HG02943 (cell line): ENCODE results near the gene HOOK1.
"Not testable (repeated sequence)": the region's sequence is repeated elsewhere in the genome, so short reads cannot be mapped to it uniquely, and the experiment has no call there.

Experiments used
- ATAC-seq: cut with Tn5 transposase; IDR thresholded peaks from one replicate; pipeline ENCODE4 v1.9.1; 2021; ENCODE audit warnings: mild to moderate bottlenecking, low read depth, moderate library complexity; ENCODE audit not compliant: unreplicated experiment

HOOK1 gene

GRCh38 chr1:59880735-59881134 is 66.0 kb downstream of the HOOK1 start:
- ATAC-seq: no peak

- ATAC-seq: no peak
These were observed 70.5 kb downstream of the HOOK1 start for GRCh38 chr1:59885160-59885832.

GRCh38 chr1:59892841-59893811 is 78.4 kb downstream of the HOOK1 start:
- no peak for ATAC-seq

- no peak for ATAC-seq
These were observed 82.4 kb downstream of the HOOK1 start for GRCh38 chr1:59897165-59897564.

- ATAC-seq: no peak
These were observed 84.2 kb downstream of the HOOK1 start for GRCh38 chr1:59898927-59899326.

- ATAC-seq: no peak
These were observed 85.9 kb downstream of the HOOK1 start for GRCh38 chr1:59900640-59901039.

- ATAC-seq: no peak
These were observed 87.1 kb downstream of the HOOK1 start for GRCh38 chr1:59901770-59902388.

GRCh38 chr1:59903141-59903754 is 88.5 kb downstream of the HOOK1 start:
- ATAC-seq: peak; percentile 82

- ATAC-seq: no peak
These were observed 92.2 kb downstream of the HOOK1 start for GRCh38 chr1:59906931-59907330.

GRCh38 chr1:59908084-59908483 is 93.3 kb downstream of the HOOK1 start:
- no peak for ATAC-seq

- ATAC-seq: no peak
These were observed 93.9 kb downstream of the HOOK1 start for GRCh38 chr1:59908682-59909081.

- not testable (repeated sequence) for ATAC-seq
These were observed 100.1 kb downstream of the HOOK1 start for GRCh38 chr1:59914791-59915286.

- no peak for ATAC-seq
These were observed 100.8 kb downstream of the HOOK1 start for GRCh38 chr1:59915516-59915915.

- no peak for ATAC-seq
These were observed 102.5 kb downstream of the HOOK1 start for GRCh38 chr1:59917026-59917784.

GRCh38 chr1:59917785-59918180 is 103.0 kb downstream of the HOOK1 start:
- no peak for ATAC-seq

GRCh38 chr1:59919746-59920145 is 105.0 kb downstream of the HOOK1 start:
- ATAC-seq: no peak

GRCh38 chr1:59921258-59921899 is 106.6 kb downstream of the HOOK1 start:
- not testable (repeated sequence) for ATAC-seq

GRCh38 chr1:59924653-59925052 is 109.9 kb downstream of the HOOK1 start:
- ATAC-seq: no peak
